K562 (cell line): ENCODE measurements around the gene GABPB2. TPM values are rescaled to one million over a fixed set of nuclear protein-coding genes. Genes with fewer than 3 reads are reported as not detected.

Source experiments
- ASH1L ChIP-seq: fragments of 450-650 bp; IDR thresholded peaks from 2 replicates; pipeline ENCODE4 v1.6.1; 2018; ENCODE audit warnings: borderline replicate concordance, mild to moderate bottlenecking, low read depth; ENCODE audit not compliant: partially characterized antibody
- BMI1 ChIP-seq: fragments of 150-350 bp; IDR thresholded peaks from 2 replicates; pipeline ENCODE4 v1.6.1; 2014; ENCODE audit warnings: low read length
- CBFA2T2 ChIP-seq: fragments of 450-650 bp; conservative IDR thresholded peaks from 2 replicates; pipeline ENCODE4 v1.6.1; 2017; ENCODE audit warnings: mild to moderate bottlenecking
- CBFB ChIP-seq: sonication (generic); formaldehyde crosslinking; IDR thresholded peaks from 2 replicates; pipeline ENCODE4 v1.4.0; 2020; ENCODE audit warnings: mild to moderate bottlenecking, missing genetic modification reagents
- DIDO1 ChIP-seq: fragments of 450-650 bp; IDR thresholded peaks from 2 replicates; pipeline ENCODE4 v1.6.1; 2016; ENCODE audit warnings: low read depth, missing biosample characterization, missing genetic modification characterization
- FOXK2 ChIP-seq, 2 experiments: fragments of 450-650 bp; IDR thresholded peaks in 1 of 2; conservative IDR thresholded peaks in 1 of 2; 2 replicates each; pipeline ENCODE4 v1.6.1; 2016; ENCODE audit warnings: low read depth in 2 of 2, mild to moderate bottlenecking in 1 of 2
- KAT8 ChIP-seq: fragments of 450-650 bp; IDR thresholded peaks from 2 replicates; pipeline ENCODE4 v1.6.1; 2016; ENCODE audit warnings: low read depth, mild to moderate bottlenecking
- NFXL1 ChIP-seq: fragments of 450-650 bp; formaldehyde crosslinking; IDR thresholded peaks from 2 replicates; pipeline ENCODE4 v1.4.0; 2021; ENCODE audit warnings: mild to moderate bottlenecking
- OTX1 ChIP-seq: fragments of 450-650 bp; formaldehyde crosslinking; IDR thresholded peaks from 2 replicates; pipeline ENCODE4 v1.4.0; 2022; ENCODE audit warnings: mild to moderate bottlenecking
- PHB2 ChIP-seq: fragments of 450-650 bp; IDR thresholded peaks from 2 replicates; pipeline ENCODE4 v1.6.1; 2017; ENCODE audit warnings: low read depth
- POLR2AphosphoS5 ChIP-seq: IDR thresholded peaks from 2 replicates; pipeline ENCODE4 v1.6.1; 2011; ENCODE audit warnings: mild to moderate bottlenecking, low read depth, low read length, moderate library complexity; ENCODE audit not compliant: control insufficient read depth, insufficient read depth
- RAD21 ChIP-seq, 2 experiments: fragments of 250-450 bp in 1 of 2; fragments of 450-650 bp in 1 of 2; sonication (Bioruptor Pico) in 1 of 2; formaldehyde crosslinking in 1 of 2; IDR thresholded peaks in 1 of 2; conservative IDR thresholded peaks in 1 of 2; 2 replicates each; pipeline versions ENCODE4 v1.4.0 to v1.8.0; 2020 to 2022; ENCODE audit warnings: mild to moderate bottlenecking in 2 of 2, moderate library complexity in 1 of 2
- RBM22 ChIP-seq: fragments of 200-400 bp; formaldehyde crosslinking; IDR thresholded peaks from 2 replicates; pipeline ENCODE4 v1.6.1; 2018; ENCODE audit warnings: low read length, low read depth; ENCODE audit not compliant: poor library complexity, severe bottlenecking
- SRF ChIP-seq, 2 experiments: fragments of 250-450, 450-650 bp in 1 of 2; sonication (Bioruptor Pico) in 1 of 2; sonication (generic) in 1 of 2; formaldehyde crosslinking; IDR thresholded peaks; 2 replicates each; pipeline versions ENCODE4 v1.5.0 to v1.5.1; 2020 to 2022; ENCODE audit warnings: mild to moderate bottlenecking in 1 of 2, missing genetic modification reagents in 1 of 2
- polyA plus RNA-seq, 8 experiments: library from polyadenylated mRNA; depleted of rRNA in 4 of 8; stranded (reverse) in 5 of 8; unstranded in 3 of 8; fragments of >200 nt; fragmentation: Nextera tagmentation in 2 of 8; fragmentation: Illumina TruSeq in 1 of 8; extraction: Ambion mirVana in 2 of 8; extraction: Trizol in 1 of 8; gene quantifications; 2 replicates each; pipeline versions ENCODE4 v1.2.1 to v1.2.3, GENCODE V29; 2011 to 2014; ENCODE audit warnings: inconsistent platforms in 1 of 8, missing spikeins in 1 of 8
- total RNA-seq, 7 experiments: library from RNA; depleted of rRNA in 6 of 7; stranded (reverse); fragments of >200 nt in 6 of 7; fragmentation: Illumina TruSeq in 2 of 7; extraction: Trizol in 2 of 7; gene quantifications; 2 replicates each; pipeline versions ENCODE4 v1.2.1 to v1.2.3, GENCODE V29; 2011 to 2021; ENCODE audit warnings: low replicate concordance in 1 of 7
- TF ChIP-seq, protein P1 (sequence below): fragments of 450-650 bp; IDR thresholded peaks from 2 replicates; pipeline ENCODE4 v1.6.1; 2016; ENCODE audit warnings: antibody characterized with exemption
- TF ChIP-seq, protein P2 (sequence below): fragments of 450-650 bp; conservative IDR thresholded peaks from 2 replicates; pipeline ENCODE4 v1.6.1; 2016; ENCODE audit warnings: missing genetic modification characterization, low read depth, mild to moderate bottlenecking, missing compliant biosample characterization, moderate library complexity
- TF ChIP-seq, protein P3 (sequence below), 2 experiments: fragments of 150-350 bp in 1 of 2; IDR thresholded peaks; 2 replicates each; pipeline ENCODE4 v1.6.1; 2012 to 2016; ENCODE audit warnings: low read depth in 2 of 2, low read length in 2 of 2, mild to moderate bottlenecking in 1 of 2, moderate library complexity in 1 of 2
- TF ChIP-seq, protein P4 (sequence below): fragments of 200-800 bp; sonication (Bioruptor generic); IDR thresholded peaks from 2 replicates; pipeline ENCODE4 v1.6.1; 2017; ENCODE audit warnings: missing genetic modification characterization, missing compliant biosample characterization
- TF ChIP-seq, protein P5 (sequence below): sonication (generic); formaldehyde crosslinking; IDR thresholded peaks from 2 replicates; pipeline ENCODE4 v1.5.0; 2020; ENCODE audit warnings: missing genetic modification reagents

GABPB2 gene
- total and polyA plus RNA-seq, 9 of the 15 experiments (the other 6 are each of a cell fraction or from before 2014, with no cell fraction given): 2.2 to 13.3 (median 6.1) TPM

DNA sequence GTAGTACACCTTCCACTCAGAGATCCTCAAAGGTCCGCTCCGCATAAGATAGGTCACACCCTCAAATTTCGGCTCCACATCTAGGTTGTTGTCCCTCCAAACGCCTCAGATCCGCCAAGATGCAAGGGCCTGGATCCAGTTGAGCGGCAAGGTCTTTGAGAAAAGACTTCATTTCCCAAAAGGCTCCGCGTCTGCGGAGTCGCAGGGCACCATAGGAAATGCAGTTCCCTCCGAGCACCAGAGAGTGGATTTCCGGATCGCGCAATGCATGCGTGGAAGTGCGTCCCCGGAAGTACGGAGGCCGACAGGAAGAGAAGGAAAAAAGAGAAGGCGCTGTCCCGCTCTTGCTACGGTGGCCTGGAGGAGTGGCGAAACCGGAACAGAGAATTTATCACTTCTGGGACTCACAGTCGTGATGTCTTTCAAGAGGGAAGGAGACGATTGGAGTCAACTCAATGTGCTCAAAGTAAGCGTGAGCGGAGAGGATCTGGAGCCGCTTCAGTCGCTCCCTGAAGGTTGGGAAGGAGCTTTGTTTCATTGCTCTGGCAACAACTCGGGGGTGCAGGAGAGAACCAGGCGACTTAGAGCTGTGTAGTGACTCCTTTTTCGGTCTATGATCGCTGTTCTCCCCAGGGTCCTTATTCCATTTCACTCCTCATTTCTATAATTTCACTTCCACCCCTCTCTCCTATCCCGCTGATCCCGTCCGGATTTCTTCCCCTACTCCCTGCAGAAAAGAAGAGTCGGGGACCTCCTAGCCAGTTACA, 95.4 kb downstream of the GABPB2 start, which contains the start of the genes LYSMD1 and SCNM1 (continued):
- TF ChIP-seq, protein P1, sequence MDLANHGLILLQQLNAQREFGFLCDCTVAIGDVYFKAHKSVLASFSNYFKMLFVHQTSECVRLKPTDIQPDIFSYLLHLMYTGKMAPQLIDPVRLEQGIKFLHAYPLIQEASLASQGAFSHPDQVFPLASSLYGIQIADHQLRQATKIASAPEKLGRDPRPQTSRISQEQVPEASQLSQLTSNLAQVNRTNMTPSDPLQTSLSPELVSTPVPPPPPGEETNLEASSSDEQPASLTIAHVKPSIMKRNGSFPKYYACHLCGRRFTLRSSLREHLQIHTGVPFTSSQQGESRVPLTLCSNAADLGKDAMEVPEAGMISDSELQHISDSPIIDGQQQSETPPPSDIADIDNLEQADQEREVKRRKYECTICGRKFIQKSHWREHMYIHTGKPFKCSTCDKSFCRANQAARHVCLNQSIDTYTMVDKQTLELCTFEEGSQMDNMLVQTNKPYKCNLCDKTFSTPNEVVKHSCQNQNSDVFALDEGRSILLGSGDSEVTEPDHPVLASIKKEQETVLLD: 0 out of 2 replicates have a peak, but pooled peaks have one; percentile 7
- TF ChIP-seq RAD21 (CRISPR knock-in tag; conservative IDR thresholded peaks at IDR 0.05 in 1 of 2, IDR thresholded peaks at IDR 0.05 in 1 of 2) (no peak), CBFA2T2 (no peak), NFXL1 (CRISPR knock-in tag) (no peak), RBM22 (no peak), OTX1 (CRISPR knock-in tag) (no peak), POLR2AphosphoS5 (peak; percentile 76), FOXK2 (conservative IDR thresholded peaks at IDR 0.05 in 1 of 2, IDR thresholded peaks at IDR 0.05 in 1 of 2; ENCODE audit: low read depth in 2 of 2) (peak; percentile 73 to 94), SRF (CRISPR knock-in tag; IDR thresholded peaks at IDR 0.05) (no peak), DIDO1 (tag) (peak; percentile 87), KAT8 (no peak), PHB2 (no peak), ASH1L (peak; percentile 90), BMI1 (no peak), CBFB (CRISPR knock-in tag) (no peak)
- TF ChIP-seq, protein P2, sequence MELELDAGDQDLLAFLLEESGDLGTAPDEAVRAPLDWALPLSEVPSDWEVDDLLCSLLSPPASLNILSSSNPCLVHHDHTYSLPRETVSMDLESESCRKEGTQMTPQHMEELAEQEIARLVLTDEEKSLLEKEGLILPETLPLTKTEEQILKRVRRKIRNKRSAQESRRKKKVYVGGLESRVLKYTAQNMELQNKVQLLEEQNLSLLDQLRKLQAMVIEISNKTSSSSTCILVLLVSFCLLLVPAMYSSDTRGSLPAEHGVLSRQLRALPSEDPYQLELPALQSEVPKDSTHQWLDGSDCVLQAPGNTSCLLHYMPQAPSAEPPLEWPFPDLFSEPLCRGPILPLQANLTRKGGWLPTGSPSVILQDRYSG (tag): peak; percentile 53; the same call in 1 of the 2 replicates
- TF ChIP-seq, protein P3, sequence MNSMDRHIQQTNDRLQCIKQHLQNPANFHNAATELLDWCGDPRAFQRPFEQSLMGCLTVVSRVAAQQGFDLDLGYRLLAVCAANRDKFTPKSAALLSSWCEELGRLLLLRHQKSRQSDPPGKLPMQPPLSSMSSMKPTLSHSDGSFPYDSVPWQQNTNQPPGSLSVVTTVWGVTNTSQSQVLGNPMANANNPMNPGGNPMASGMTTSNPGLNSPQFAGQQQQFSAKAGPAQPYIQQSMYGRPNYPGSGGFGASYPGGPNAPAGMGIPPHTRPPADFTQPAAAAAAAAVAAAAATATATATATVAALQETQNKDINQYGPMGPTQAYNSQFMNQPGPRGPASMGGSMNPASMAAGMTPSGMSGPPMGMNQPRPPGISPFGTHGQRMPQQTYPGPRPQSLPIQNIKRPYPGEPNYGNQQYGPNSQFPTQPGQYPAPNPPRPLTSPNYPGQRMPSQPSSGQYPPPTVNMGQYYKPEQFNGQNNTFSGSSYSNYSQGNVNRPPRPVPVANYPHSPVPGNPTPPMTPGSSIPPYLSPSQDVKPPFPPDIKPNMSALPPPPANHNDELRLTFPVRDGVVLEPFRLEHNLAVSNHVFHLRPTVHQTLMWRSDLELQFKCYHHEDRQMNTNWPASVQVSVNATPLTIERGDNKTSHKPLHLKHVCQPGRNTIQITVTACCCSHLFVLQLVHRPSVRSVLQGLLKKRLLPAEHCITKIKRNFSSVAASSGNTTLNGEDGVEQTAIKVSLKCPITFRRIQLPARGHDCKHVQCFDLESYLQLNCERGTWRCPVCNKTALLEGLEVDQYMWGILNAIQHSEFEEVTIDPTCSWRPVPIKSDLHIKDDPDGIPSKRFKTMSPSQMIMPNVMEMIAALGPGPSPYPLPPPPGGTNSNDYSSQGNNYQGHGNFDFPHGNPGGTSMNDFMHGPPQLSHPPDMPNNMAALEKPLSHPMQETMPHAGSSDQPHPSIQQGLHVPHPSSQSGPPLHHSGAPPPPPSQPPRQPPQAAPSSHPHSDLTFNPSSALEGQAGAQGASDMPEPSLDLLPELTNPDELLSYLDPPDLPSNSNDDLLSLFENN (IDR thresholded peaks at IDR 0.05; ENCODE audit: low read depth in 2 of 2, low read length in 2 of 2): no peak
- TF ChIP-seq, protein P4, sequence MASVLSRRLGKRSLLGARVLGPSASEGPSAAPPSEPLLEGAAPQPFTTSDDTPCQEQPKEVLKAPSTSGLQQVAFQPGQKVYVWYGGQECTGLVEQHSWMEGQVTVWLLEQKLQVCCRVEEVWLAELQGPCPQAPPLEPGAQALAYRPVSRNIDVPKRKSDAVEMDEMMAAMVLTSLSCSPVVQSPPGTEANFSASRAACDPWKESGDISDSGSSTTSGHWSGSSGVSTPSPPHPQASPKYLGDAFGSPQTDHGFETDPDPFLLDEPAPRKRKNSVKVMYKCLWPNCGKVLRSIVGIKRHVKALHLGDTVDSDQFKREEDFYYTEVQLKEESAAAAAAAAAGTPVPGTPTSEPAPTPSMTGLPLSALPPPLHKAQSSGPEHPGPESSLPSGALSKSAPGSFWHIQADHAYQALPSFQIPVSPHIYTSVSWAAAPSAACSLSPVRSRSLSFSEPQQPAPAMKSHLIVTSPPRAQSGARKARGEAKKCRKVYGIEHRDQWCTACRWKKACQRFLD (CRISPR knock-in tag): peak; percentile 97
- TF ChIP-seq, protein P5, sequence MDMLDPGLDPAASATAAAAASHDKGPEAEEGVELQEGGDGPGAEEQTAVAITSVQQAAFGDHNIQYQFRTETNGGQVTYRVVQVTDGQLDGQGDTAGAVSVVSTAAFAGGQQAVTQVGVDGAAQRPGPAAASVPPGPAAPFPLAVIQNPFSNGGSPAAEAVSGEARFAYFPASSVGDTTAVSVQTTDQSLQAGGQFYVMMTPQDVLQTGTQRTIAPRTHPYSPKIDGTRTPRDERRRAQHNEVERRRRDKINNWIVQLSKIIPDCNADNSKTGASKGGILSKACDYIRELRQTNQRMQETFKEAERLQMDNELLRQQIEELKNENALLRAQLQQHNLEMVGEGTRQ (CRISPR knock-in tag): no peak
